Measurements from ENCODE around the gene GRPEL1. TPM values are rescaled to one million over a fixed set of nuclear protein-coding genes. Genes with fewer than 3 reads are reported as not detected.

GRPEL1 gene
- total and polyA plus RNA-seq, 2 donors (not counting 1 experiment from before 2014, with no cell fraction given) = 16.3 to 42.7 TPM

GRCh38 chr4:7070729-7071511 lies 3.1 kb upstream of the GRPEL1 start:
- no peak for TF ChIP-seq EZH2 (IDR thresholded peaks at IDR 0.05; ENCODE audit: low read length, missing control alignments)
- TF ChIP-seq CTCF (conservative IDR thresholded peaks at IDR 0.05 in 1 of 2, IDR thresholded peaks at IDR 0.05 in 1 of 2; ENCODE audit: low read depth in 1 of 2, low read length in 2 of 2) = peak; percentile 97 to 100
- H3K27me3 ChIP-seq (ENCODE audit: control insufficient read depth, insufficient read depth, low read length) = no peaks in the 10 kb centered on the region
- no peaks in the 10 kb centered on the region for H4K20me1 ChIP-seq (ENCODE audit: control insufficient read depth, extremely low read depth, insufficient read depth, low read length)
- peaks cover 20% of the 10 kb centered on the region for H3K79me2 ChIP-seq (ENCODE audit: control insufficient read depth, insufficient read depth, low read length)
- no peak overlapping the region for H3K4me2 ChIP-seq (ENCODE audit: extremely low read depth, insufficient read depth, low read length)
- no peak overlapping the region for H3K27ac ChIP-seq (ENCODE audit: insufficient read depth, low read length)
- no peak overlapping the region for H3K9ac ChIP-seq (ENCODE audit: insufficient read depth, low read length)
- H3K4me3 ChIP-seq (replicated peaks in 1 of 4; ENCODE audit: control extremely low read depth in 1 of 4, insufficient read depth in 1 of 4, low read depth in 3 of 4, low read length in 4 of 4) = no peak overlapping the region
- peak; percentile 40 to 68 for DNase-seq (ENCODE audit: low read depth in 2 of 2)
- H3K4me1 ChIP-seq (ENCODE audit: control insufficient read depth, extremely low read depth, insufficient read depth, low read length) = peaks cover 5% of the 10 kb centered on the region
- no peaks in the 10 kb centered on the region for H3K9me3 ChIP-seq (ENCODE audit: control insufficient read depth, insufficient read depth, low read depth, low read length)
- H2AFZ ChIP-seq (ENCODE audit: low read length) = no peak overlapping the region
- no peaks in the 10 kb centered on the region for H3K36me3 ChIP-seq (ENCODE audit: control insufficient read depth, insufficient read depth, low read length)

GRCh38 chr4:7068883-7069282 lies 1.0 kb upstream of the GRPEL1 start:
- Histone ChIP-seq H3K4me1 (ENCODE audit: control insufficient read depth, extremely low read depth, insufficient read depth, low read length) (peaks cover 5% of the 10 kb centered on the region), H3K9ac (ENCODE audit: insufficient read depth, low read length) (peak overlapping the region; percentile 72), H4K20me1 (ENCODE audit: control insufficient read depth, extremely low read depth, insufficient read depth, low read length) (no peaks in the 10 kb centered on the region), H2AFZ (ENCODE audit: low read length) (peak overlapping the region; percentile 82), H3K27ac (ENCODE audit: insufficient read depth, low read length) (peak overlapping the region; percentile 77), H3K79me2 (ENCODE audit: control insufficient read depth, insufficient read depth, low read length) (peaks cover 33% of the 10 kb centered on the region), H3K4me3 (replicated peaks in 1 of 4; ENCODE audit: control extremely low read depth in 1 of 4, insufficient read depth in 1 of 4, low read depth in 3 of 4, low read length in 4 of 4) (peak overlapping the region; percentile 50 to 94 (median 72)), H3K27me3 (ENCODE audit: control insufficient read depth, insufficient read depth, low read length) (no peaks in the 10 kb centered on the region), H3K9me3 (ENCODE audit: control insufficient read depth, insufficient read depth, low read depth, low read length) (no peaks in the 10 kb centered on the region), H3K36me3 (ENCODE audit: control insufficient read depth, insufficient read depth, low read length) (peaks cover 1% of the 10 kb centered on the region), H3K4me2 (ENCODE audit: extremely low read depth, insufficient read depth, low read length) (peak overlapping the region; percentile 98)
- TF ChIP-seq EZH2 (IDR thresholded peaks at IDR 0.05; ENCODE audit: low read length, missing control alignments) (no peak), CTCF (conservative IDR thresholded peaks at IDR 0.05 in 1 of 2, IDR thresholded peaks at IDR 0.05 in 1 of 2; ENCODE audit: low read depth in 1 of 2, low read length in 2 of 2) (no peak)
- DNase-seq (ENCODE audit: low read depth in 2 of 2) = peak in 1 of 2 donors; percentile 33

- TF ChIP-seq EZH2 (IDR thresholded peaks at IDR 0.05; ENCODE audit: low read length, missing control alignments) = no peak
- no peak for TF ChIP-seq CTCF (conservative IDR thresholded peaks at IDR 0.05 in 1 of 2, IDR thresholded peaks at IDR 0.05 in 1 of 2; ENCODE audit: low read depth in 1 of 2, low read length in 2 of 2)
- H3K9ac ChIP-seq (ENCODE audit: insufficient read depth, low read length) = peak overlapping the region; percentile 72
- no peaks in the 10 kb centered on the region for H4K20me1 ChIP-seq (ENCODE audit: control insufficient read depth, extremely low read depth, insufficient read depth, low read length)
- H3K79me2 ChIP-seq (ENCODE audit: control insufficient read depth, insufficient read depth, low read length) = peaks cover 38% of the 10 kb centered on the region
- peaks cover 5% of the 10 kb centered on the region for H3K4me1 ChIP-seq (ENCODE audit: control insufficient read depth, extremely low read depth, insufficient read depth, low read length)
- H3K9me3 ChIP-seq (ENCODE audit: control insufficient read depth, insufficient read depth, low read depth, low read length) = no peaks in the 10 kb centered on the region
- H3K36me3 ChIP-seq (ENCODE audit: control insufficient read depth, insufficient read depth, low read length) = peaks cover 5% of the 10 kb centered on the region
- H3K4me3 ChIP-seq (replicated peaks in 1 of 4; ENCODE audit: control extremely low read depth in 1 of 4, insufficient read depth in 1 of 4, low read depth in 3 of 4, low read length in 4 of 4) = peak overlapping the region; percentile 50 to 94 (median 72)
- peak overlapping the region; percentile 82 for H2AFZ ChIP-seq (ENCODE audit: low read length)
- H3K27ac ChIP-seq (ENCODE audit: insufficient read depth, low read length) = peak overlapping the region; percentile 77
- peak overlapping the region; percentile 98 for H3K4me2 ChIP-seq (ENCODE audit: extremely low read depth, insufficient read depth, low read length)
- H3K27me3 ChIP-seq (ENCODE audit: control insufficient read depth, insufficient read depth, low read length) = no peaks in the 10 kb centered on the region
- DNase-seq (ENCODE audit: low read depth in 2 of 2) = no peak
Observed at GRCh38 chr4:7068279-7068842, 497 bp upstream of the GRPEL1 start.

Measured in fibroblast of lung (primary cell).